Iris pigment epithelial cell (primary cell): ENCODE data around the gene AGAP1.

Experiments
- DNase-seq: peaks from one replicate; pipeline ENCODE4 v3.0.0-alpha.2; 2011; ENCODE audit warnings: low read depth

The AGAP1 gene

DNA sequence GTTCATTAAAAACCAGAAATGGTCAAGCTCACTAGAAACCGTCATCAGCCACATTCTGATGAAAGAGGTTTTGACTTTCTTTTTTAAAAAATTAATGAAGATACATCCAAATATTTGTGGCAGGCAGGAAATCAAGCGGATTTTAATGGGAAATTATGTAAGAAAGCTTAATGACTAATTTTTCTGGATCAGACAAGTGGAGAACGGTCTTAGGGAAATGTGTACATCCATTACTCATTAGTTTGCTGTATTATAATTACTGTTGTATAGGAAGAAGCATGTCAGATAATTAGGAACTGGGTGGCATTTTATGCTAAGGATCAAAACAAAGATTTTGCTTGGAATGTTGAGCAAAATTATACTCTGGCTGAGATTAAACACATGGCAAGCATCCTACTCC lies 39.4 kb downstream of the AGAP1 start:
- no peak for DNase-seq

DNA sequence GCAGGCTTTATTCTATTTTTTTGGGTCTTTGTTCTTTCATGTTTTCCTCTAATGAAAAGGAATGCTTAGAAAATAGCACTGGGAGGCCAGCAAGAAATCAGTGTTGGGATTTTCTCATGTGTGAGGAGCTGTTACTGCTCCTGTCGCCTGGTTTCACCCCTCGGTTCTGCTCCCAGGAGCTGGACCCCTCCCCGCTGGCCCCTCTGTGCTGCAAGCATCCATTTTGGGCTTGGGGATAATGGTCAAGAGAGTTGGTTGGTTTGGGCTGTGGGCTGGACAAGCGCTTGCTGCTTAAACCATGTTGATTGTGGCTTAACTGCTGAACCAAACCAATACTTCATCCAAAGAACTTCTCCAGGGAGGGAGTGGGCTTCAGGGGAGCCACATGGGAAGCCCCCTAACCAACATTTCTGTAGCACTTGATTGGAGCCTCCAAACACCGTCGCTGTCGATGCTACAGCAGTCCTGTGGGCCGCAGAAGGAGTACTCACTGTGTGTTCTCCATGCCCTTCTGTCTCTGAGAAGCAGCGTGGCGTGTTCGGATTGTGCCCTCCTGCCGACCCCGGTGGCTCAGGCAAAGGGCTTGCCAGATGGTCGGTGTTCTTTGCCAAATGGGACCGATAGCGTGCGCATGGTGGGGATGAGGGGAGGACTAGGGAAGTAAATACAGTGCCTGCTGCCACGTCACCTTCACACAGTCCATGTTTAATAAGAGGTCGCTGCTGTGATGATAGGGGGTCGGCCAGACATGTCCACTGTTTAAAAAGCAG lies 40.0 kb downstream of the AGAP1 start:
- DNase-seq: no peak

DNA sequence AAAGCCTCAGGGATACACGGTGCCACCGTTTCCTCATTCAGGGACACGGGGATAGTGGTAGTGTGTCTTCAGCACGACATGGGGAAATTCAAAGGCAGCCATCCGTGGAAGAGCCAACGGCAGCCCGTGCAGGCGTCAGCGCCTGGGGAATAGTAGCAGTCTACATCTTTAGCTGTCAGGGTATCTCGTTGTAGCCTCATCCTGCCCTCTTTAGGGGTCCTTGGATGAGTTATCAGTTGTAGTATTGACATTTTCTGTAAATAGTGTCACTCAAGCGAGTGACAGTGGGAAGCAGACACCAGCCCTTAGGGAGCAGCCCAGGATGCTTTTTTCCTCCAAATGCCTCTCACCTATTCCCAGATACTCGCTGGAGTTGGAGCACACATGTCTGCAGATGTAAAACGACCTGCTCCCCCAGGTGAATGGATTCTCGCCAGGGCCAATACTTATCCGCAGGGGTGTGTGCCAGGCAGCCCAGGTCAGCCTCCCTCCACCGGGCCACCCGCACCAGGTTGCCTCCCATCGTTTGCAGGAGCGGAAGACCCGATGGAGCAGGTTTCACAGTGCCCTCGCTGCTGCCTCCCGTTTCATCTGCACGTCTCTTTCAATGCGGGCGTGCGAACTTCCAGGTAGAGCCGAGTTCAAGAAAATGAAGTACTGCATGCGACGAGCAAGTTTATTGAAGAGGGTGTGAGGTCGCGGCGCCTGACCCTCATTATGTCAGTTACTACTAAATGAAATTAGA lies 41.0 kb downstream of the AGAP1 start:
- no peak for DNase-seq

- DNase-seq: no peak
Measured at GRCh38 chr2:235535423-235536130, 41.7 kb downstream of the AGAP1 start.

- no peak for DNase-seq
Measured at GRCh38 chr2:235536711-235537110, 42.9 kb downstream of the AGAP1 start.

DNA sequence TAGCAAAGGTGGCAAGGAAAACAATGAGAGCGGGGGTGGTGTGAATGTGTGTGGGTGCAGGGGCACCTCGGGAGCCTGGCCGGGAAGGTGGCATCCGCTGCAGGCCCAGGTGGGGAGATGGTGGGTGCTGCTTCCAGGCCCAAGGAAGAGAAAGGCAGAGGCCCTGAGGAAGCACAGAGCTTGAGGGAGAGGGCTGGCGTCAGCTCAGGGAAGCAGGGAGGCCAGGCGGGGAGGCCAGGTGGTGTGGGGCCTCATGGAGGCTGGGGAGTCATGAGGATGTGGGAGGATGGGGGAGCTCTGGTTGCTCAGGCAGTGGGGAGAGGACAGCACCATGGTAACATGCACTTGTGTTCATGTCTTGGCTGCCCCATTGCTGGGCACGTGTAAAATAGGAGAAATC lies 43.3 kb downstream of the AGAP1 start:
- DNase-seq: no peak

DNA sequence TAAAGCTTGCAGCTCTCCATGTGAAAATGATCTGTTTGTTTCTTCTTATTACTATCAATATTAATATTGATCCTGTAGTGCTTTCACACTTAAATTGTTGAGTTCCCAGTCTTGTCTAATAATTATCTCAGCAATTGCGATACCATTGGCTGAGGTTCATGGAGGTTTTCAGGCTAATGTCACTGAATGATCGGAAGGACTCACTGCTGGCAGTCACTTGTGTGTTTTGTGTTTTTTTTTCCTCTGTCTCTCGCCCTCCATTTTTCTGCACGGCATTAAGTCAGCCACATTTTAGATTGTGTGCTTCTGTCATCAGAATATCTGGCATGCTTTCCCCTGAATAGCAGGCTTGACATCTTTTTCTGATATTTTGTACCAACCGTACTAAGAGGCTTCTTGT lies 43.7 kb downstream of the AGAP1 start:
- DNase-seq: no peak

GRCh38 chr2:235538144-235538639 lies 44.3 kb downstream of the AGAP1 start:
- DNase-seq: no peak

GRCh38 chr2:235538981-235539380 lies 45.1 kb downstream of the AGAP1 start:
- DNase-seq: no peak

DNA sequence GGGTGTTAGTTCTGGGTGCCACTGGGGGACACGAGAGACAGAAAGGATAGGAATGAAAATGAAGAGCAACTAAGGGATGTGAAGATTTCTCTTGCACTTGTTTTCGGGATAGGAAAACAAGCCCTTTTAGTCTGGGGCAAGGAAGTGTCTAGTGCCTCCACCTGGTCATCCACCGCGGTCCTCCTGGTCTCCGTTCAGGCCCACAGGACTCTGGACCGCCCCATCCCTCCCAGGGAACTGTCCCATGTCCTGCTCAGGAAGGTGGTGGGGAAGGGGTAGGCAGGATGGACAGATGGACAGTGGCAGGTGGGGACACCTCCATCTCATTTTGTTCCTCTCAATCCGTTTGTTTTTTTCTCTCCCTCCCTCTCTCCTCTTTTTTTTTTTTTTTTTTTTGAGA lies 45.9 kb downstream of the AGAP1 start:
- DNase-seq: no peak

- DNase-seq: no peak
Measured at GRCh38 chr2:235541016-235541415, 47.2 kb downstream of the AGAP1 start.

GRCh38 chr2:235541838-235542549 lies 48.2 kb downstream of the AGAP1 start:
- no peak for DNase-seq

GRCh38 chr2:235542733-235543127 lies 48.9 kb downstream of the AGAP1 start:
- no peak for DNase-seq

- DNase-seq: no peak
Measured at GRCh38 chr2:235543128-235543750, 49.4 kb downstream of the AGAP1 start.

DNA sequence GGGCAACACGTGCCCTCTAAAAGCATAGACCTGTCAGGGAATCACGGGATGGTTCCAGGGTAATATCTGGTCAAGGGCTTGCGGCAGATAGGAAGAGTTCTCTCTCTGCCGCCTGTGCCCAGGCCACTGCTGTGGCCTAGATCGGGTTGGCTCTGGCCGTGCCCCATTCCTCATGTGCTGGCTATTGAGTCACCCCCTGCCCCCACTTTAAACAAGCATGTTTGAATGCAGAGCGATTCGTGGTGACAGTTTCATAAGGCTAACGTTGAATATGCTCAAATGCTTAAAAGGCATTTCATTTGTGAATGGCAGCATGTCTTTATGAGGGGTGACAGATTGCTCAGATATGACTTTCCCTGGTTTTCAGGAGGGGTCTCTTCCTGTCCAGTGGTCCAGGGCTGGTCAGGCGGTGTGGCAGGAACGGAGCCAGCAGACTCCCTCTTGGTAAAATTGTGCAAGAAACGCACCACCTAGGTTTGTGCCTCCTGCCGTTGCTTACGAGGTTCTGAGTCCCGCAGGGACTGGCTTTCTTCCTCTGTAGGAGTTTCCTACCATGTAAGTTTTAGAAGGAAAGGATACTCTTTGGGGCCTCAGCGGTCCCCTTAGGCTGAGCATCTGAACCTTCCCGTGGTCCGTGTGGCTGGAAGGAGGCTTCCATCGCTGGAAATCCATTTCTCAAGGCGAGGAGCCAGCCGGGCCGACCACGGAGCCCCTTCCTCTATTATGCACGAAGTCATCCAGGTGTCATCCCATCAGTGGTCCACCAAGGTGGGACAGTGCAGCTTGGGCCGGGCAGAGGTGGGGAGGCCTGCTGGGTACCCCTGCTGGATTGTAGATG lies 50.2 kb downstream of the AGAP1 start:
- no peak for DNase-seq

GRCh38 chr2:235544689-235544969 lies 50.8 kb downstream of the AGAP1 start:
- DNase-seq: no peak

- DNase-seq: no peak
Measured at GRCh38 chr2:235545339-235546150, 51.7 kb downstream of the AGAP1 start.

DNA sequence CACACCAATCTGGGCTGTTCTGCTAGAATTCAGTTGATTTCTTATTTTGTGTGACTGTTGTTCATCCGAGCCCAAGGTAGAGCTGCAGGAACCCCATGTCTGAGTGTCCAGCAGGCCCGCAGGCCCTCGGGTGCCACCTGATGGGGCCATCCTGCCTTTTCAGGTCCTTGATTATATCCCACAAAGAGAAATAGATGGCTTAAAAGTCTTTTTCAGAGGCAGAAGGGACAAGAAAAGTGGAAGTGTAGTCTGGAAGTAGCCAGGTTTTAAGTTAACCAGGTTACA lies 52.2 kb downstream of the AGAP1 start:
- no peak for DNase-seq

GRCh38 chr2:235546436-235546835 lies 52.6 kb downstream of the AGAP1 start:
- DNase-seq: no peak

GRCh38 chr2:235549735-235550377 lies 56.0 kb downstream of the AGAP1 start:
- no peak for DNase-seq
